Coronary artery (tissue), 2 donors: ENCODE measurements around the gene LGALSL.

Experiments used
- DNase-seq: peaks from one replicate; pipeline ENCODE4 v3.0.0-alpha.2; 2017; ENCODE audit warnings: low spot score
- H3K27ac ChIP-seq, 2 donors: fragments of 200-600 bp; sonication (generic); one replicate each; pipeline ENCODE4 v1.5.1; 2016 to 2019
- H3K4me3 ChIP-seq: fragments of 200-600 bp; sonication (generic); 2 replicates; pipeline ENCODE4 v1.5.1; 2016; ENCODE audit warnings: mild to moderate bottlenecking, moderate library complexity
- TF ChIP-seq, protein P1 (sequence below): fragments of 200-600 bp; sonication (generic); IDR thresholded peaks from one replicate; pipeline ENCODE4 v1.5.1; 2019; ENCODE audit warnings: antibody characterized with exemption

The LGALSL gene

DNA sequence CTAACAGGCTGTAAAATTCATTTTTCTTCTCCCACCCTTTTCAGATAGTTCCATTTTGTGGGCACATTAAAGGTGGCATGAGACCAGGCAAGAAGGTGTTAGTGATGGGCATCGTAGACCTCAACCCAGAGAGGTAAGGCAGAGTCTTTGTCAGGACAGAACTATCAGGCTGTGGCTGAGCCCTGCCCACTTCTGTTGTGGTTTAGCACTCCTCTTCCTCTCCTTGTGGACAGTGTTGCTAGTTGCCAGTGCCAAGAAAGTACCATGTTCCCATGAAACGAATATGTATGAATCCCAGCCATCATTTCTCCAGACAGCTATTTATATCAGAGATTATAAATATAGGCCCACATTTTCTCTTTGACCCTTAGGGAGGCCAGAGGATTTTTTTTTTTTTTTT, 1.6 kb downstream of the LGALSL start:
- TF ChIP-seq, protein P1, sequence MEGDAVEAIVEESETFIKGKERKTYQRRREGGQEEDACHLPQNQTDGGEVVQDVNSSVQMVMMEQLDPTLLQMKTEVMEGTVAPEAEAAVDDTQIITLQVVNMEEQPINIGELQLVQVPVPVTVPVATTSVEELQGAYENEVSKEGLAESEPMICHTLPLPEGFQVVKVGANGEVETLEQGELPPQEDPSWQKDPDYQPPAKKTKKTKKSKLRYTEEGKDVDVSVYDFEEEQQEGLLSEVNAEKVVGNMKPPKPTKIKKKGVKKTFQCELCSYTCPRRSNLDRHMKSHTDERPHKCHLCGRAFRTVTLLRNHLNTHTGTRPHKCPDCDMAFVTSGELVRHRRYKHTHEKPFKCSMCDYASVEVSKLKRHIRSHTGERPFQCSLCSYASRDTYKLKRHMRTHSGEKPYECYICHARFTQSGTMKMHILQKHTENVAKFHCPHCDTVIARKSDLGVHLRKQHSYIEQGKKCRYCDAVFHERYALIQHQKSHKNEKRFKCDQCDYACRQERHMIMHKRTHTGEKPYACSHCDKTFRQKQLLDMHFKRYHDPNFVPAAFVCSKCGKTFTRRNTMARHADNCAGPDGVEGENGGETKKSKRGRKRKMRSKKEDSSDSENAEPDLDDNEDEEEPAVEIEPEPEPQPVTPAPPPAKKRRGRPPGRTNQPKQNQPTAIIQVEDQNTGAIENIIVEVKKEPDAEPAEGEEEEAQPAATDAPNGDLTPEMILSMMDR = no peak
- peak overlapping the region; percentile 91 to 98 for H3K27ac ChIP-seq
- peak overlapping the region; percentile 96 for H3K4me3 ChIP-seq
- no peak for DNase-seq

DNA sequence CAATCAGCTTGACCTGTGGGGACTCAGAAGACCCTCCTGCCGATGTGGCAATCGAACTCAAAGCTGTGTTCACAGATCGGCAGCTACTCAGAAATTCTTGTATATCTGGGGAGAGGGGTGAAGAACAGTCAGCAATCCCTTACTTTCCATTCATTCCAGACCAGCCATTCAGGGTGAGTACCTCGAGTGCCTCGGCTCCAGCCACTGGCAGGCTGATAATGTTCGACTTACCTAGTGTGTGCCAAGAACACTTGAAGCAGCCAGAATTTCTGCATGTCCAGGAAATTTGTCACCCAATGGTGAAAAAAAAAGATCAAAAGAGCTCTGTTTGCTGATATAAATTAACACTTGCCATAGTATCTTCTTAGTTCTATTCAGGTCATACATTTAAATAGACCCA, 2.3 kb downstream of the LGALSL start:
- no peak overlapping the region for H3K27ac ChIP-seq
- TF ChIP-seq, protein P1 = no peak
- H3K4me3 ChIP-seq = no peak overlapping the region
- DNase-seq = no peak

- H3K27ac ChIP-seq = no peak overlapping the region
- TF ChIP-seq, protein P1 = no peak
- no peak overlapping the region for H3K4me3 ChIP-seq
- no peak for DNase-seq
Measured at GRCh38 chr2:64457524-64457923, 3.6 kb downstream of the LGALSL start.

DNA sequence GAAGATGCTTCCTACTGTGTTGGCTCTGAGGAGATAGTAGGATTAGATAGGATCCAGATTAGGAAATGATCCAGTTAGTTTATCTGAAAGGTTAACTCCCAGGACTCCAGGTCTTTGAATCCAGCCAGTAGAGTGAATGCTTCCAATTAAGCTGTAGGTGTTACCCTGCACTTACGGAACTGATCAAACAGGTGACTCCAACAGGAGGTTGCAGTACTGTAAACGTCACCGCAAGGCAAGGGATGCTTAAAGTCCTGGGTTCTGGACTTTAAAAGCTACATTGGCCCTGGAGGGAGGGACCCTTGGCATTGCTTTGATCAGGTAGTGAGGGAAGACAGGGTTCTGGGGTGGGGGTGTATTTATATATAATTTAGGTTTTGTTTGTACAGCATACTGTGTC, 5.6 kb downstream of the LGALSL start:
- Histone ChIP-seq H3K4me3 (no peak overlapping the region), H3K27ac (no peak overlapping the region)
- DNase-seq = no peak
- TF ChIP-seq, protein P1 = no peak

- TF ChIP-seq, protein P1 = no peak
- Histone ChIP-seq H3K4me3 (no peak overlapping the region), H3K27ac (no peak overlapping the region)
- DNase-seq = no peak
Measured at GRCh38 chr2:64460330-64460729, 6.4 kb downstream of the LGALSL start.

DNA sequence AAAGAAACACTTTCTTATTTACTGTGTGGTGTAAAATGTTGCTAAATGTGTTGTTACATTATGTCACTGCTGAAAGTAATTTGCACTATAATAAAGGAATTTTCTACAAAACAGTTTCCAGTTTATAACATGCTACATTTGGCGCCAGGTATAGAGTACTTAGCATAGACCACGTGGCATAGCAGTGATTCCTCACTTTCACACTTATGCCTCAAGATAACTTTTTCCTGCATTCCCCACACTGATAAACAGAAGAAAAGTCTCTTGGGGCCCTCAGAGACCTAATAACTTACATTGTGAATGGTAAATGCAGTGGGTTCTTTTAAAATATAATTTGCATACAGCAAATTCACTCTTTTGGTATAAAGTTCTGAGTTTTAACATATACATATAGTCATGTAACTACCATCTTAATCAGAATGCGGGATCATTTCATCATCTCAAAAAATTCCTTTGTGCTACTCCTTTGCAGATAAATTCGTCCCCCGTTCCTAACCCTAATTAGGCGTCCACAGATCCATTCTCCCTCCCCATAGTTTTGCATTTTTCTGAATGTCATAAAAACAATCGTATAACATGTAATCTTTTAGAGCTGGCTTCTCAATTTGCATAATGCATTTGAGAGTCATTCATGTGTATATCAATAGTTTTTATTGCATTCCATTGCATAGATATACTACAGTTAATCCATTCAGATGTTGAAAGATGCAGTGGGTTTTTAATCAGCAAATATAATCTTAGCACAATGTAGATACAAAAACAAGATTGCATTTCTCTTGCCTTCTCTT, 7.5 kb downstream of the LGALSL start:
- TF ChIP-seq, protein P1 = no peak
- DNase-seq = no peak
- H3K27ac ChIP-seq = no peak overlapping the region
- H3K4me3 ChIP-seq = no peak overlapping the region

- TF ChIP-seq, protein P1 = no peak
- DNase-seq = no peak
- H3K4me3 ChIP-seq = no peak overlapping the region
- no peak overlapping the region for H3K27ac ChIP-seq
Measured at GRCh38 chr2:64462171-64462570, 8.2 kb downstream of the LGALSL start.
